ENCODE measurements around the gene TMEM25. TPM values are rescaled to one million over a fixed set of nuclear protein-coding genes. Genes with fewer than 3 reads are reported as not detected.

Gene TMEM25
- total RNA-seq, 1 experiment from 2014 or later, result 13.2 TPM

- H3K9me3 ChIP-seq (ENCODE audit: low read depth, low read length, poor library complexity, severe bottlenecking), result no peaks in the 10 kb centered on the region
- no peak overlapping the region for H3K4me3 ChIP-seq (ENCODE audit: low read depth, low read length, poor library complexity, severe bottlenecking)
- intact Hi-C loops (cut with micrococcal nuclease; ENCODE audit: unreplicated experiment), result no loop called here
- POLR2A ChIA-PET (ENCODE audit: low non-redundant PET), result no interaction called here
- CTCF ChIA-PET, result no interaction called here
- peaks cover 9% of the 10 kb centered on the region for H3K4me1 ChIP-seq (ENCODE audit: insufficient read depth, low read length, poor library complexity, severe bottlenecking)
- H3K27ac ChIP-seq (ENCODE audit: low read depth, low read length, poor library complexity, severe bottlenecking), result no peak overlapping the region
- no TSS peak for BruUV-seq (replicated peaks)
- no peak for TF ChIP-seq CTCF (conservative IDR thresholded peaks at IDR 0.05; ENCODE audit: low read depth, low read length)
- TF ChIP-seq EZH2 (IDR thresholded peaks at IDR 0.05; ENCODE audit: borderline replicate concordance, low read depth, low read length, poor library complexity, severe bottlenecking), result no peak
- no peaks in the 10 kb centered on the region for H3K27me3 ChIP-seq (replicated peaks; ENCODE audit: insufficient read depth, low read depth, low read length, poor library complexity)
- peaks cover 36% of the 10 kb centered on the region for H3K36me3 ChIP-seq (ENCODE audit: insufficient read depth, low read length, poor library complexity, severe bottlenecking)
- no peak for DNase-seq (ENCODE audit: low spot score)
These were observed 4.3 kb upstream of the TMEM25 start for GRCh38 chr11:118526688-118527087.

- no peak within 1 kb of the TSS for H3K27ac ChIP-seq (ENCODE audit: low read depth, low read length, poor library complexity, severe bottlenecking)
- H3K4me1 ChIP-seq (ENCODE audit: insufficient read depth, low read length, poor library complexity, severe bottlenecking), result peaks cover 9% of the 10 kb centered on the region
- H3K36me3 ChIP-seq (ENCODE audit: insufficient read depth, low read length, poor library complexity, severe bottlenecking), result peaks cover 32% of the 10 kb centered on the region
- no peaks in the 10 kb centered on the region for H3K9me3 ChIP-seq (ENCODE audit: low read depth, low read length, poor library complexity, severe bottlenecking)
- no TSS peak for BruUV-seq (replicated peaks)
- no peak for DNase-seq (ENCODE audit: low spot score)
- TF ChIP-seq EZH2 (IDR thresholded peaks at IDR 0.05; ENCODE audit: borderline replicate concordance, low read depth, low read length, poor library complexity, severe bottlenecking) (no peak), CTCF (conservative IDR thresholded peaks at IDR 0.05; ENCODE audit: low read depth, low read length) (no peak)
- H3K27me3 ChIP-seq (replicated peaks; ENCODE audit: insufficient read depth, low read depth, low read length, poor library complexity), result no peaks in the 10 kb centered on the region
- intact Hi-C loops (cut with micrococcal nuclease; ENCODE audit: unreplicated experiment), result no loop called here
- ChIA-PET POLR2A (ENCODE audit: low non-redundant PET) (no interaction called here), CTCF (no interaction called here)
- no peak within 1 kb of the TSS for H3K4me3 ChIP-seq (ENCODE audit: low read depth, low read length, poor library complexity, severe bottlenecking)
These were observed 3.9 kb upstream of the TMEM25 start, which contains the start of gene TTC36 for GRCh38 chr11:118527109-118527508. TTC36 (plus strand) TSS chr11:118527474; CDS start chr11:118527495, 21 bp downstream.

- no TSS peak for BruUV-seq (replicated peaks)
- no peak for DNase-seq (ENCODE audit: low spot score)
- Histone ChIP-seq H3K4me1 (ENCODE audit: insufficient read depth, low read length, poor library complexity, severe bottlenecking) (peaks cover 9% of the 10 kb centered on the region), H3K36me3 (ENCODE audit: insufficient read depth, low read length, poor library complexity, severe bottlenecking) (peaks cover 18% of the 10 kb centered on the region), H3K27me3 (replicated peaks; ENCODE audit: insufficient read depth, low read depth, low read length, poor library complexity) (no peaks in the 10 kb centered on the region), H3K9me3 (ENCODE audit: low read depth, low read length, poor library complexity, severe bottlenecking) (no peaks in the 10 kb centered on the region), H3K27ac (ENCODE audit: low read depth, low read length, poor library complexity, severe bottlenecking) (no peak overlapping the region), H3K4me3 (ENCODE audit: low read depth, low read length, poor library complexity, severe bottlenecking) (no peak overlapping the region)
- intact Hi-C loops (cut with micrococcal nuclease; ENCODE audit: unreplicated experiment), result no loop called here
- POLR2A ChIA-PET (ENCODE audit: low non-redundant PET), result no interaction called here
- TF ChIP-seq EZH2 (IDR thresholded peaks at IDR 0.05; ENCODE audit: borderline replicate concordance, low read depth, low read length, poor library complexity, severe bottlenecking) (no peak), CTCF (conservative IDR thresholded peaks at IDR 0.05; ENCODE audit: low read depth, low read length) (no peak)
- CTCF ChIA-PET, result no interaction called here
These were observed 2.5 kb upstream of the TMEM25 start for GRCh38 chr11:118528511-118528910.
